OCI-LY7 (cell line): ENCODE measurements around the gene KRT38. TPM values are rescaled to one million over a fixed set of nuclear protein-coding genes. Genes with fewer than 3 reads are reported as not detected.

ENCODE experiments used
- BruUV-seq: library from RNA; stranded (reverse); fragments of 400-500 nt; replicated peaks from 2 replicates; lab custom pipeline; 2021; lab: Mats Ljungman, UMichigan
- CTCF ChIA-PET: fragments of 300-600 bp; sonication (Branson Sonifier 250); formaldehyde crosslinking; loops from one replicate; lab custom pipeline; 2022; ENCODE audit warnings: antibody characterized with exemption; ENCODE audit not compliant: unreplicated experiment; lab: Charles Lee
- POLR2A ChIA-PET: fragments of 300-600 bp; sonication (Branson Sonifier 250); formaldehyde crosslinking; loops from one replicate; lab custom pipeline; 2022; ENCODE audit warnings: antibody characterized with exemption; lab: Charles Lee
- DNase-seq: peaks from one replicate; pipeline ENCODE4 v3.0.0-alpha.2; 2015; ENCODE audit warnings: low spot score
- H2AFZ ChIP-seq: fragments of 200-600 bp; sonication (generic), shearing (Covaris generic); 2 replicates; pipeline ENCODE4 v1.6.1; 2014; ENCODE audit warnings: mild to moderate bottlenecking, antibody characterized with exemption, low read length, moderate library complexity
- H3K27ac ChIP-seq: fragments of 200-600 bp; sonication (generic); 2 replicates; pipeline ENCODE4 v1.5.1; 2014; ENCODE audit warnings: mixed run types, low read depth, mild to moderate bottlenecking, moderate library complexity, low read length, inconsistent platforms; ENCODE audit not compliant: poor library complexity, severe bottlenecking
- H3K36me3 ChIP-seq: fragments of 200-600 bp; sonication (generic); 2 replicates; pipeline ENCODE4 v1.6.1; 2014; ENCODE audit warnings: mild to moderate bottlenecking, antibody characterized with exemption, low read length, moderate library complexity, mixed read lengths; ENCODE audit not compliant: insufficient read depth
- H3K4me1 ChIP-seq: fragments of 200-600 bp; sonication (generic); 2 replicates; pipeline ENCODE4 v1.5.1; 2014; ENCODE audit warnings: mild to moderate bottlenecking, low read length; ENCODE audit not compliant: insufficient read depth, poor library complexity, severe bottlenecking
- H3K4me2 ChIP-seq: fragments of 200-600 bp; sonication (generic); 2 replicates; pipeline ENCODE4 v1.6.1; 2014; ENCODE audit warnings: mild to moderate bottlenecking, low read length
- H3K4me3 ChIP-seq: fragments of 200-600 bp; sonication (generic); 2 replicates; pipeline ENCODE4 v1.5.1; 2014; ENCODE audit warnings: mild to moderate bottlenecking, low read depth, low read length; ENCODE audit not compliant: poor library complexity, severe bottlenecking
- H3K79me2 ChIP-seq: fragments of 200-600 bp; sonication (generic); 2 replicates; pipeline ENCODE4 v1.6.1; 2016; ENCODE audit warnings: low read depth, mild to moderate bottlenecking, low read length, moderate library complexity, mixed read lengths; ENCODE audit not compliant: insufficient read depth
- H3K9me2 ChIP-seq: fragments of 200-600 bp; sonication (generic); 2 replicates; pipeline ENCODE4 v1.6.1; 2016; ENCODE audit warnings: mild to moderate bottlenecking, low read length, mixed read lengths; ENCODE audit not compliant: insufficient read depth
- H3K9me3 ChIP-seq: fragments of 200-600 bp; sonication (generic); 2 replicates; pipeline ENCODE4 v1.6.1; 2014; ENCODE audit warnings: mild to moderate bottlenecking, mixed run types, low read length, mixed read lengths
- H4K20me1 ChIP-seq: fragments of 200-600 bp; sonication (generic); 2 replicates; pipeline ENCODE4 v1.6.1; 2014; ENCODE audit warnings: mild to moderate bottlenecking, antibody characterized with exemption, low read length, moderate library complexity, mixed read lengths; ENCODE audit not compliant: insufficient read depth
- EZH2phosphoT487 ChIP-seq: fragments of 200-600 bp; sonication (generic); IDR thresholded peaks from 2 replicates; pipeline ENCODE4 v1.6.1; 2018; ENCODE audit warnings: low read depth, borderline replicate concordance, mild to moderate bottlenecking, mixed run types, antibody characterized with exemption, low read length, moderate library complexity, mixed read lengths
- intact Hi-C: fragments of 100-400 bp; cut with micrococcal nuclease; formaldehyde crosslinking; loops from one replicate; pipeline ENCODE4 v1.10.0; 2022; ENCODE audit not compliant: unreplicated experiment
- total RNA-seq, 2 experiments: library from RNA; depleted of rRNA in 1 of 2; stranded (reverse); fragments of >200 nt in 1 of 2; shearing (Covaris generic) in 1 of 2; gene quantifications; 2 replicates each; pipeline ENCODE4 v1.2.3, GENCODE V29; 2014 to 2022
- TF ChIP-seq, protein P1 (sequence below): fragments of 200-600 bp; sonication (generic); conservative IDR thresholded peaks from 2 replicates; pipeline ENCODE4 v1.5.1; 2014; ENCODE audit warnings: mild to moderate bottlenecking, antibody characterized with exemption, low read length, moderate library complexity, mixed read lengths

Gene KRT38
- total RNA-seq, 2 experiments from 2014 or later: not detected

DNA sequence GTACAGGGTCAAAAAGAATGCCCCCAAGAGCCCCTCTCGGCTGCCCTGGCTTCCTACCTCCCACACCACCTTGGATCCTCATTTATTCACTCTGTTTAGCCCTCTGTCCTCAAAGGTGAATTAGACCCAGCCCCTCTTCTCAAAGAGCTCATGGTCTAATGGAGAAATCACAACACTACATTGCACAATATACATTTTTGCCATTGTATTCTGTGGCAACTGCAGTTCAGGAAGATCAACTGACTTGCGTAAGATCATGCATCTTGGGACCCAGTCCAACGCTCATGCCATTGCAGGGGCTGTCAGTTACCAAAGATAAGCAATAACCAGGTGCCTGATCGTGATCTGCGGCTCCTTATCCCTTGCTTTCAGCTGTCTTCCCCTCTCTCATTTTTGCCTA, 1.4 kb downstream of the KRT38 start:
- Histone ChIP-seq H4K20me1 (no peaks in the 10 kb centered on the region), H3K27ac (no peak overlapping the region), H3K36me3 (no peaks in the 10 kb centered on the region), H3K4me2 (no peak overlapping the region), H3K4me3 (no peak overlapping the region), H3K9me2 (no peaks in the 10 kb centered on the region), H3K79me2 (no peaks in the 10 kb centered on the region), H3K4me1 (no peaks in the 10 kb centered on the region), H2AFZ (no peak overlapping the region), H3K9me3 (no peaks in the 10 kb centered on the region)
- BruUV-seq: no TSS peak
- ChIA-PET CTCF (no interaction called here), POLR2A (no interaction called here)
- no peak for DNase-seq
- intact Hi-C loops: no loop called here
- TF ChIP-seq, protein P1, sequence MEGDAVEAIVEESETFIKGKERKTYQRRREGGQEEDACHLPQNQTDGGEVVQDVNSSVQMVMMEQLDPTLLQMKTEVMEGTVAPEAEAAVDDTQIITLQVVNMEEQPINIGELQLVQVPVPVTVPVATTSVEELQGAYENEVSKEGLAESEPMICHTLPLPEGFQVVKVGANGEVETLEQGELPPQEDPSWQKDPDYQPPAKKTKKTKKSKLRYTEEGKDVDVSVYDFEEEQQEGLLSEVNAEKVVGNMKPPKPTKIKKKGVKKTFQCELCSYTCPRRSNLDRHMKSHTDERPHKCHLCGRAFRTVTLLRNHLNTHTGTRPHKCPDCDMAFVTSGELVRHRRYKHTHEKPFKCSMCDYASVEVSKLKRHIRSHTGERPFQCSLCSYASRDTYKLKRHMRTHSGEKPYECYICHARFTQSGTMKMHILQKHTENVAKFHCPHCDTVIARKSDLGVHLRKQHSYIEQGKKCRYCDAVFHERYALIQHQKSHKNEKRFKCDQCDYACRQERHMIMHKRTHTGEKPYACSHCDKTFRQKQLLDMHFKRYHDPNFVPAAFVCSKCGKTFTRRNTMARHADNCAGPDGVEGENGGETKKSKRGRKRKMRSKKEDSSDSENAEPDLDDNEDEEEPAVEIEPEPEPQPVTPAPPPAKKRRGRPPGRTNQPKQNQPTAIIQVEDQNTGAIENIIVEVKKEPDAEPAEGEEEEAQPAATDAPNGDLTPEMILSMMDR: no peak

DNA sequence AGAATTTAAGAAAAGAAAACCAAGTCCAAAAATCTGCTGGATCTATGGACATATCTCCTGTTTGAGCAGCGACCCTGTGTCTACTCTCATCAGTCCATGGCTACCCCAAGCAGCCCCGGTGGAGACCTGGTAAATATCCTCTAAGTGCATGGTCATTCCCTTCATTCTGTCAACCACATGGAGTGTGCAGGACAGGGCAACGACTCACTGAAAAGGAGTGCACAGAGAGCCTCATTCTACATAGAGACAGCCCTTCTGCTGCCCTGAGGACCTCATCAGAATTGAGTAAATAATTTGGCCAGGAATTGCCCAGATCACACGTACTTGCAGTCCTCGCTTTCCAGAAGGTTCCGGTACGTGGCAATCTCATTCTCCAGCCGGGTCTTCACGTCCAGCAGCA, 3.0 kb downstream of the KRT38 start:
- Histone ChIP-seq H2AFZ (no peak overlapping the region), H4K20me1 (no peaks in the 10 kb centered on the region), H3K36me3 (no peaks in the 10 kb centered on the region), H3K79me2 (no peaks in the 10 kb centered on the region), H3K4me3 (no peak overlapping the region), H3K4me1 (no peaks in the 10 kb centered on the region), H3K9me3 (no peaks in the 10 kb centered on the region), H3K27ac (no peak overlapping the region), H3K4me2 (no peak overlapping the region), H3K9me2 (no peaks in the 10 kb centered on the region)
- no peak for DNase-seq
- BruUV-seq: no TSS peak
- TF ChIP-seq, protein P1: no peak
- TF ChIP-seq EZH2phosphoT487: no peak
- POLR2A ChIA-PET: no interaction called here
- intact Hi-C loops: no loop called here
- CTCF ChIA-PET: no interaction called here

DNA sequence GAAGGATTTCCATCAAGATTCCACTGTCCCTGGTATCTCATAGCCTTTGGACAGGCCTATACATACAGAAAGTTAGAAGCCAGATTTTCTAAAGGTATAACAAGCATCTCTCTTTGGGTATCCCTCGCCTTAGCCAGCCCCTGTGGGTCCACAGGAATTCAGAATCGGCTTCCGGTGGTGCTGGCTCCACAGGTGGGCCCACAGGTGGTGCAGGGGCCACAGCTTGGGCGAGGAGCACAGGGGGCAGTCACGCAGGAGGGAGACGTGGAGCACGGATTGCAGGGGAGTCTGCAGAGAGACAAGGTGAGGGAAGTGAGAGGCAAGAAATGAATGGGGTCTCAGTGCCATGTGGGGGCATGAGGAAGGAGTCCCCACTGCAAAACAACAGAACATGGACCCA, 3.5 kb downstream of the KRT38 start:
- no peaks in the 10 kb centered on the region for H4K20me1 ChIP-seq
- no peak overlapping the region for H3K4me2 ChIP-seq
- H3K4me3 ChIP-seq: no peak overlapping the region
- intact Hi-C loops: no loop called here
- no peak for DNase-seq
- H3K79me2 ChIP-seq: no peaks in the 10 kb centered on the region
- no peak overlapping the region for H2AFZ ChIP-seq
- no peaks in the 10 kb centered on the region for H3K9me2 ChIP-seq
- ChIA-PET POLR2A (no interaction called here), CTCF (no interaction called here)
- TF ChIP-seq EZH2phosphoT487: no peak
- TF ChIP-seq, protein P1: no peak
- H3K27ac ChIP-seq: no peak overlapping the region
- H3K4me1 ChIP-seq: no peaks in the 10 kb centered on the region
- H3K9me3 ChIP-seq: no peaks in the 10 kb centered on the region
- no peaks in the 10 kb centered on the region for H3K36me3 ChIP-seq
- BruUV-seq: no TSS peak
